Activated CD8-positive, alpha-beta memory T cell treated with anti-CD3 and anti-CD28 coated beads, Interleukin-2, amount 50 U/mL, for 48 hours (primary cell): Measurements from ENCODE around the gene CX3CR1.
"Not testable (repeated sequence)": the region's sequence is repeated elsewhere in the genome, so short reads cannot be mapped to it uniquely, and the experiment has no call there.

Source experiments
- DNase-seq: peaks from one replicate; pipeline ENCODE4 v3.0.0-alpha.2; 2020

CX3CR1 gene, protein sequence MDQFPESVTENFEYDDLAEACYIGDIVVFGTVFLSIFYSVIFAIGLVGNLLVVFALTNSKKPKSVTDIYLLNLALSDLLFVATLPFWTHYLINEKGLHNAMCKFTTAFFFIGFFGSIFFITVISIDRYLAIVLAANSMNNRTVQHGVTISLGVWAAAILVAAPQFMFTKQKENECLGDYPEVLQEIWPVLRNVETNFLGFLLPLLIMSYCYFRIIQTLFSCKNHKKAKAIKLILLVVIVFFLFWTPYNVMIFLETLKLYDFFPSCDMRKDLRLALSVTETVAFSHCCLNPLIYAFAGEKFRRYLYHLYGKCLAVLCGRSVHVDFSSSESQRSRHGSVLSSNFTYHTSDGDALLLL

GRCh38 chr3:39279745-39280517 is at the start of gene CX3CR1:
Gene CX3CR1, minus strand, starts transcription at chr3:39280036. Its CDS starts 13,527 bp downstream, at chr3:39266509.
- DNase-seq: no peak

- no peak for DNase-seq
Measured at GRCh38 chr3:39329493-39329892, 49.7 kb upstream of the CX3CR1 start, which contains the start of gene CCR8. Gene CCR8, plus strand, starts transcription at chr3:39329709. Its CDS starts 2,623 bp downstream, at chr3:39332332.

DNA sequence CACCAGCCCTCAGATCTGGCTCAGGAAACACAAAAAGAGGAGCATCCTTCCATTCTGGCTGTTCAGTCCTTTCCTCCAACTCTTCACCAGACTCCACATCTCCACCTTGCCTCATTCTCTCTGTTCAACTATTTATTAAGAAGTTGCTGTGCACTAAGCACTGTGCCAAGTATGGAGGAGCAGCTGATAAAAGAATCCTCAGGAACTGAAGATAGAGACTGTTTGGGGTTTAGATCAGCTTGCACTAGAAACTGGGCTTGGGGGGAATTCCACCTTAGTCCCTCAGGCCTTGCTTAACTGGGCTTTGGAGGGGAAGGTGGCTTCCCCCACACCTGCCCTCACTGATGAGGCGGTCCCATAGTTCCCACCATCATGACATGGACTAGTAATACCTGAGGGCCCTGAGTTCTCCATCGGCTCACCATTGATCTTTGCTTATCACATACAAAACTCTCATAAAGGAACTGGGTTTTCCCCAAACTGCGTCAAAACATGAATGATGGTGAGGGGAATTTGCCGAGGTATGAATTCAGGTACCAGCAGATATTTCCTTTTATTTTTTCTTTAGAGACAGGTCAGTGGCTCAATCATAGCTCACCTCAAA is 48.0 kb upstream of the CX3CR1 start:
- DNase-seq: no peak

- no peak for DNase-seq
Measured at GRCh38 chr3:39327053-39327745, 47.4 kb upstream of the CX3CR1 start.

GRCh38 chr3:39325236-39325635 is 45.4 kb upstream of the CX3CR1 start:
- no peak for DNase-seq

- no peak for DNase-seq
Measured at GRCh38 chr3:39323494-39323893, 43.7 kb upstream of the CX3CR1 start.

DNA sequence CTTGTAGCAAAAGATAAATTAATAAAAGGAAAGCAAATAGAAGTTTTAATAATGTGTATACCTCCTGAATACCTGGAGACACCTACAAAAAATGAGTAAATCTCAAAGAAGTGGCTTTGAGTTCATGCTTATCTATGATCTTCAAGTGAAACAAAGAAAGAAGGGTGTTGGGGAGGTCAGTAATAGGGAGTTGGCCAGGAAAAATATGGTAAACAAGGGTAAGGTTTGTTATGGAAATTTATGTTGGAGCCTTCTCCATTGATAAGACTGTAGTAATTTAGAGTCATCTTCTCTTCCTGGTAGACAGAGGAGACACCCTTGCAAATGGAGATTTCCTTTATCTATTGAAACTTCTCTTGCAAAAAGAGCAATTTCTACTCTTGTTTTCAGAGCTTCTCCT is 43.1 kb upstream of the CX3CR1 start:
- DNase-seq: no peak

DNA sequence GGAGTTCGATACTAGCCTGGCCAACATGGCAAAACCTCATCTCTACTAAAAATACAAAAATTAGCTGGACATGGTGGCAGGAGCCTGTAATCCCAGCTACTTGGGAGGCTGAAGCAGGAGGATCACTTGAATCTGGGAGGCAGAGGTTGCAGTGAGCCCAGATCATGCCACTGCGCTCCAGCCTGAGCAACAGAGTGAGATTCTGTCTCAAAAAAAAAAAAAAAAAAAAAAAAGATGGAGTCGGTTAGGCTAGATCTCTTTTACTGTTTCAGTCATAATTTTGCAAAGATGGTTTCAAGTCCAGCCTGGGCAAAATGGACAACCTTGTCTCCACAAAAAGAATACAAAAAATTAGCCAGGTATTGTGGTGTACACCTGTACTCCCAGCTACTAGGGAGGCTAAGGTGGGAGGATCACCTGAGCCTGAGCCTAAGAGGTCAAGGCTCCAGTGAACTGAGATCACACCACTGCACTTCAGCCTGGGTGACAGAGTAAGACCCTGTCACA is 42.4 kb upstream of the CX3CR1 start:
- not testable (repeated sequence) for DNase-seq

GRCh38 chr3:39321574-39321983 is 41.7 kb upstream of the CX3CR1 start:
- DNase-seq: not testable (repeated sequence)

GRCh38 chr3:39319249-39319648 is 39.4 kb upstream of the CX3CR1 start:
- no peak for DNase-seq

- no peak for DNase-seq
Measured at GRCh38 chr3:39318301-39318700, 38.5 kb upstream of the CX3CR1 start.

DNA sequence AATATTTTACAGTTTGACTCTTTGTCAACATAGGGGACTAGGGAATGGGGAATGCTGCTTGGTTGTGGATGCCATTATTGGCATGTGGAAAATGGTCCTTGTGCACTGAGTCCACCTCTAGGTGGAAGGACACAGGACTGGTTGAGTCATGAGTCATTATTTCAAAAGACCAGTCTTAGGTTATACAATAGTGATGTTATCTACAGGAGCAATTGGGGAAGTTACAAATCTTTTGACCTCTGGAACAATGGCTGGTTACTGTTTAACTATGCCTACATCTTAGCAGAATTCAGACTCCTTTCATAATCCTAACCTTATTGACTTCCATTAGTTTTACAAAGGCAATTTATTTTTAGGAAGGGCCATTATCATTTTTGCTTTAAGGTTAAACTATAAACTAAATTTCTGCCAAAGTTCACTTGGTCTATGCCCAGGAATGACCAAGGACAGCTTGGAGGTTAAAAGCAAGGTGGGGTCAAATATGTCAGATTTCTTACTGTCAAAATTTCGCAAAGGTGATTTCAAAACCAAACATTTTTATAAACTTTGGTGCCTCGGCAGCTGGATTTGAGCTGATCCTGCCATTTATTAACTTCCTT is 37.8 kb upstream of the CX3CR1 start:
- no peak for DNase-seq

- no peak for DNase-seq
Measured at GRCh38 chr3:39315420-39315819, 35.6 kb upstream of the CX3CR1 start.

DNA sequence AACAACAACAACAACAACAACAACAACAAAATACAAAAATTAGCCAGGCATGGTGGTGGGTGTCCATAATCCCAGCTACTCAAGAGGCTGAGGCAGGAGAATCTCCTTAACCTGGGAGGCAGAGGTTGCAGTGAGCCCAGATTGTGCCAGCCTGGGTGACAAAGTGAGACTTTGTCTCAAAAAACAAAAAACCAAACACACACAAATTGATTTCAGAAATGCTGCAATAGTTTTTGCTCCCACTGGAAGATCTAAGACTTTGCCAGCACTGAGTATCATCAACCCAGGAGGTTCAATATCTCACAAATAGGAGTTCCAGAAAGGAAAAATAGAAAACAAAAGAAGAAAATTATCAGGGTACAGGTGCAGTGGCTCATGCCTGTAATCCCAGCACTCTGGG is 33.5 kb upstream of the CX3CR1 start:
- no peak for DNase-seq

- DNase-seq: no peak
Measured at GRCh38 chr3:39302178-39302577, 22.3 kb upstream of the CX3CR1 start.

- DNase-seq: no peak
Measured at GRCh38 chr3:39299279-39299678, 19.4 kb upstream of the CX3CR1 start.

DNA sequence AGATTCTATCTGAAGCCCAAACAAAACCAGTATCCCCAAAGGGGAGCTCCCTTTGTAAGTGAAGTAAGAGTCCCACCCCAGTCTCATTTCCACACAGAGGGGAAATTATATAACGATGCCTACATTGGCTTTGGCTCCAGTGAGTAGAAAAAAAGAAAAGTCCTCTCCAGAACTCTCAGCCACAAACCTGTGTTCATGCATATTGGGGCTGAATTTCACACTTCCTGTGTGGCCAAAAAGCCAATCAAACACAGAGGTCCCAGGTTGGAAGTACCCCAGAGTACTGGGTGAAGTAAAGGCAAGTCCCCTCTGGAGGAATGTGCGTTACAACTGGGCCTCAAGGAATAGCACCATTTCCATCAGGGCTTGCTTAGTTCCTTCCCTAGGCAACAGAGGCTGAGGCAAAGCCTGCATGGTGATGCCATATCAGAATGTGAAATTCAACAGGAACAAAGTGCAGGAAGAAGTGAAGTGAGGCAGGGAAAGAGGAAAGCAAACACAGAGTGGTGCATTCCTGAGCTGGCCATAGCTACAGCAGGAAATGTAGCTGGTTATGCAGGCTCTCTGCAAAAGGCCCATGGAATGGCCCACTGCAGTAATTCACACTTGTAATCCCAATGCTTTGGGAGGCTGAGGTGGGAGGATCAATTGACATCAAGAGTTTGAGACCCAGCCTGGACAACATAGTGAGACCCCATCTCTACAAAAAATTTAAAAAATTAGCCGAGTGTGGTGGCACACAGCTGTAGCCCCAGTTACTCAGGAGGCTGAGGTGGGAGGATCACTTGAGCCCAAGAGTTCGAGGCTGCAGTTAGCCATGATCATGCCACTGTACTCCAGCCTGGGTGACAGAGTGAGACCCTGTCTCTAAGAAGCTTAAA is 16.6 kb upstream of the CX3CR1 start:
- no peak for DNase-seq

DNA sequence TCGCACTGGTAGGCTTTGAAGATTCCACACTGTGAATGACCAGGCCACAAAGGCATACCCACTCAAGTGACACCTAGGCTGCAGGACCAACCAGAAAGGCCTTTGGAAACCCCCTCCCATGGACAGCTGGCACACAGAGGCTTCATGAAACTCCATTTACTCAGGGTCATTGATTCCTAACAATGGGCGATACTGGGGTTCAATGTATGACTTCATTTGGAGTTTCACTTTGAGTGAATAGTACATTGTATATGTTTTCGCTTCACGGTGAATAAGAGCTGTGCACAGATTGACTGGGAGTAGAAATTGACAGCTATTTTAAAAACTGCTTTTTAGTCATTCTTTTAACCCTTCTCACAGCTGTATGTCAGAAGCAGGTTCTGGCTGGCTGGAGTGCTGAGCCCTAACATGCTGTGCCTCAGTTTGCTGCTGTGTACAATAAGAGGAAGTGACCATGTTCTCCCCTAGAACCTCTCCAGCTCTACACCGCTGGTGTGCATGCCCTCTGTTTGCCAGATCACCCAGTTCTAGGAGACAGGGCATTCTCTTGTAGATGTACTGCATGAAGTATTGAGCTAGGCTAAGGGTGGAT is 15.4 kb upstream of the CX3CR1 start:
- no peak for DNase-seq

GRCh38 chr3:39294446-39295183 is 14.8 kb upstream of the CX3CR1 start:
- no peak for DNase-seq

DNA sequence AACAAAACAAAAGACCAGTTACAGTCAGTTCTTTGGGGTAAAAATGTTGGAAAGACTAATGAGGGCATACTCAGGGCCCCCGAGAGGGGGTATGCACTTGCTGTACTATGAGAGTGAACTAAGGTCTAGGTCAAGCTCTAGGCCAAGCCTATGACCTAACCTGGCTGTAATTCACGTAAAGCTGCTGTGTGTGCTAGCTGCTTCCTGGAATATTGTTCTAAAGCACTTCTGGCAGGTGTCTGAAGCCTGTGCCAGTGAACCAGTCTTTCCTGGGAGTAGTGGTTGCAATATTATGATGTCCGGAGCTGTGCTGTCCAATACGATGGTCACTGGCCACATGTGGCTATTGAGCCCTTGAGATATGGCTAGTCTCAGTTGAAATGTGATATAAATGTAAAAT is 13.1 kb upstream of the CX3CR1 start:
- DNase-seq: no peak
